Neural crest cell (in vitro differentiated cells): ENCODE measurements around the gene FMN1. TPM values are rescaled to one million over a fixed set of nuclear protein-coding genes. Genes with fewer than 3 reads are reported as not detected.

Experiments
- DNase-seq: peaks from one replicate; pipeline ENCODE4 v3.0.0; 2021; ENCODE audit warnings: low read depth, mixed read lengths, low spot score
- H3K27ac Mint-ChIP-seq: one replicate; pipeline ENCODE4 v1.8.0; 2021; ENCODE audit warnings: mild to moderate bottlenecking, mixed read lengths; ENCODE audit not compliant: unreplicated experiment
- H3K27me3 Mint-ChIP-seq: 2 replicates; pipeline ENCODE4 v1.8.0; 2021; ENCODE audit warnings: low read depth, mild to moderate bottlenecking, mixed read lengths
- H3K36me3 Mint-ChIP-seq: 2 replicates; pipeline ENCODE4 v1.8.0; 2021; ENCODE audit warnings: low read depth, mild to moderate bottlenecking, mixed read lengths
- H3K4me1 Mint-ChIP-seq: 2 replicates; pipeline ENCODE4 v1.8.0; 2021; ENCODE audit warnings: mixed read lengths
- H3K4me3 Mint-ChIP-seq: one replicate; pipeline ENCODE4 v1.8.0; 2021; ENCODE audit warnings: mild to moderate bottlenecking, mixed read lengths
- H3K9me3 Mint-ChIP-seq: 2 replicates; pipeline ENCODE4 v1.8.0; 2021; ENCODE audit warnings: mixed read lengths
- total RNA-seq: library from RNA; stranded (reverse); gene quantifications from 2 replicates; pipeline ENCODE4 v1.2.1, GENCODE V29; 2021
- TF ChIP-seq, protein P1 (sequence below): fragments of 200-600 bp; sonication (generic); conservative IDR thresholded peaks from 2 replicates; pipeline ENCODE4 v1.5.0; 2021; ENCODE audit warnings: antibody characterized with exemption, mild to moderate bottlenecking

The FMN1 gene
- total RNA-seq, 1 donor from 2014 or later: 0.70 TPM

DNA sequence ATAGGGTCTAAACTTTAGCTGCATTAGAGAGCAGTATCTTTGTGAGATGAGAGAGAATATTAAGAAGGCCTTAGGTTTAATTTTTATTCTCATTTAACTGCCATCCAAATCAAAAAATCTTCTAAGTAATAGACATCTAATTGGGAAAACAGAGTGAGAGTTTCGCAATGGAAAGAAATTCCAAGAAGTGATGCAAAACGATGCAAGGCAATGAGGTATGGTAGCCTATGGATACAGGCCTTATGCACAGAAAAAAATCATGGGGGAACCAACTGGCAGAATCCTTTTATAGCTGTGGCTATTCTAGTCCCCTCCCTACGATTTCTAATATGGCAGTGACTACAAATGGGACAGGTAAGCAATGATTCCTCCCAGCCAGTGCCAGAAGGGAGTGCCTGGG, 250.8 kb downstream of the FMN1 start:
- Mint-ChIP-seq H3K4me1 (peaks cover 3% of the 10 kb centered on the region), H3K9me3 (no peaks in the 10 kb centered on the region), H3K4me3 (no peak overlapping the region), H3K27me3 (no peaks in the 10 kb centered on the region), H3K27ac (no peak overlapping the region), H3K36me3 (no peaks in the 10 kb centered on the region)
- TF ChIP-seq, protein P1, sequence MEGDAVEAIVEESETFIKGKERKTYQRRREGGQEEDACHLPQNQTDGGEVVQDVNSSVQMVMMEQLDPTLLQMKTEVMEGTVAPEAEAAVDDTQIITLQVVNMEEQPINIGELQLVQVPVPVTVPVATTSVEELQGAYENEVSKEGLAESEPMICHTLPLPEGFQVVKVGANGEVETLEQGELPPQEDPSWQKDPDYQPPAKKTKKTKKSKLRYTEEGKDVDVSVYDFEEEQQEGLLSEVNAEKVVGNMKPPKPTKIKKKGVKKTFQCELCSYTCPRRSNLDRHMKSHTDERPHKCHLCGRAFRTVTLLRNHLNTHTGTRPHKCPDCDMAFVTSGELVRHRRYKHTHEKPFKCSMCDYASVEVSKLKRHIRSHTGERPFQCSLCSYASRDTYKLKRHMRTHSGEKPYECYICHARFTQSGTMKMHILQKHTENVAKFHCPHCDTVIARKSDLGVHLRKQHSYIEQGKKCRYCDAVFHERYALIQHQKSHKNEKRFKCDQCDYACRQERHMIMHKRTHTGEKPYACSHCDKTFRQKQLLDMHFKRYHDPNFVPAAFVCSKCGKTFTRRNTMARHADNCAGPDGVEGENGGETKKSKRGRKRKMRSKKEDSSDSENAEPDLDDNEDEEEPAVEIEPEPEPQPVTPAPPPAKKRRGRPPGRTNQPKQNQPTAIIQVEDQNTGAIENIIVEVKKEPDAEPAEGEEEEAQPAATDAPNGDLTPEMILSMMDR: no peak
- no peak for DNase-seq

GRCh38 chr15:32942401-32942841, 252.1 kb downstream of the FMN1 start:
- H3K4me3 Mint-ChIP-seq: no peak overlapping the region
- TF ChIP-seq, protein P1: no peak
- H3K9me3 Mint-ChIP-seq: no peaks in the 10 kb centered on the region
- no peak overlapping the region for H3K27ac Mint-ChIP-seq
- H3K36me3 Mint-ChIP-seq: no peaks in the 10 kb centered on the region
- no peaks in the 10 kb centered on the region for H3K27me3 Mint-ChIP-seq
- DNase-seq: no peak
- H3K4me1 Mint-ChIP-seq: peaks cover 3% of the 10 kb centered on the region

DNA sequence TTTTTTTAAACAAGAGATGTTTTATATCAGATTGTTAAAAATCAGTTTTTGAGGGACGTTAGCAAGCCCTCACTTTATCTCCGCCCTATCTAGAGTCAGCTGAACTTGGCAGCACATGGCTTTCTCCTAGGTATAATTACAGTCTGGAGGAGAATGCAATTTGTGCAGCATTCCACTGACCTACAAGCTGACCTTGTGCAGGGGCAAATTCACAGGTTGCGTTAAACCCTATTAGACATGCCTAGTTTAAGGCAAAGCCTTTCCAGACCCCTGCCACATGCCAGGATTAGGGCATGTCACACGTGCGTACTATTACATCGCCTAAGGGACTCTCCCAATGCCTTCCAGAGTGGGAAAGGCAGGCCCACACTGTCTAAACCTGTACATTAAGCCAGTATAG, 252.7 kb downstream of the FMN1 start:
- Mint-ChIP-seq H3K4me1 (peaks cover 3% of the 10 kb centered on the region), H3K9me3 (no peaks in the 10 kb centered on the region), H3K27me3 (no peaks in the 10 kb centered on the region), H3K27ac (no peak overlapping the region), H3K4me3 (no peak overlapping the region), H3K36me3 (no peaks in the 10 kb centered on the region)
- TF ChIP-seq, protein P1: no peak
- no peak for DNase-seq

DNA sequence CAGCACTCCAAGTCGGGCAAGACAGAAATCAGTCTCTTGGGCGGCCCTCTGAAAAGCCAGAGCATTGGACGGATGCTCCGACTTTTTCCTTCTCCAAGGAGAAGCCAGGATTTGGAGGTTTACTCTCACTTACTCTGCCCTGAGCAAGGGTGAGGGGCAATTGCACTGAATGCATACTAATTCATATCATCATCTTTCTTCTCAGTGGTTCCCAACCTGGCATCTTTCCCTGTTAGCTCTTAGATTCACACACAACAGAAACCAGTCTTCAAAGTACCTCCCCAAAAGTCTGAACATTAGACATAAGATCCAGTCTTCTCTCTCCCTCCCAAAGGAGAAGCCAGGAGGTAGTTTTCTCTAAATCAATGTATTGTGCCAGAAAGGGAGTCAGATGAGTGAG, 257.5 kb downstream of the FMN1 start:
- TF ChIP-seq, protein P1: no peak
- DNase-seq: no peak
- H3K36me3 Mint-ChIP-seq: peaks cover 5% of the 10 kb centered on the region

DNA sequence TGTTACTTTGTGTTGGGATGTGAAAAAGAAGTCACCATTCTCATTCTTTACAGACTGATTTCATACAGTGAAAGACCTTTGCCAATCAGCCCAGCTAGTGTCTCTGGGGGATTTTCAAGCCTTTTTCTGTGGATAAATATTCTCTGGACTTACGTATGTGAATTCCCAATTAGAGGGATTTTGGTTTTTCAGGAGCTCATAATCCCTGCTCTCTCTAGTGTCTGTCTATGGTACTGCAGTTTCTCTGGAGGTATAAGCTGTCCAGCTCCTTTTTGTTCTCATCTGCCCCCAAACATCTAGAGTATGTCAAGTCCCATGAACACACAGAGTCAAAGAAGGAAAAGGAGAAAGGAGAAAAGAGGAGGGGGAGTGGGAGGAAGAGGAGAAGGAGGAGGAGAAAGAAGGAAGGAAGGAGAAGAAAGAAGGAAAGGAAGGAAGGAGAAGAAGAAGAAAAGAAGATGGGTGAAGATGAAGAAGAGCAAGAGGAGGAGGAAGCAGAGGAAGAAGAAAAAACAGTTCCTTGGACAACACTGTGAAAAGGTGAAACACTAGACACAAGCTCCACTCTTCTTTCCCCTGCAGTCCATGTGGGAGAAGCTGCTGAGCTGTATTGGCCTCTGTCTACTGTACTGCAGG, 258.1 kb downstream of the FMN1 start:
- TF ChIP-seq, protein P1: peak; percentile 55
- Mint-ChIP-seq H3K4me1 (peaks cover 8% of the 10 kb centered on the region), H3K27me3 (no peaks in the 10 kb centered on the region), H3K36me3 (peaks cover 5% of the 10 kb centered on the region), H3K9me3 (peaks cover 14% of the 10 kb centered on the region), H3K4me3 (no peak overlapping the region), H3K27ac (no peak overlapping the region)
- DNase-seq: no peak

More for the DNA sequence above, 257.5 kb downstream of the FMN1 start:
- peaks cover 11% of the 10 kb centered on the region for H3K9me3 Mint-ChIP-seq
- peaks cover 8% of the 10 kb centered on the region for H3K4me1 Mint-ChIP-seq
- H3K4me3 Mint-ChIP-seq: no peak overlapping the region
- H3K27me3 Mint-ChIP-seq: no peaks in the 10 kb centered on the region
- H3K27ac Mint-ChIP-seq: no peak overlapping the region
